MM.1S (cell line): Measurements from ENCODE around the gene PTPRK.

Experiments
- DNase-seq: peaks from one replicate; pipeline ENCODE4 v3.0.0-alpha.2; 2015
- H2AFZ ChIP-seq: fragments of 300-600 bp; sonication (generic); 2 replicates; pipeline ENCODE4 v1.6.0; 2016; ENCODE audit warnings: antibody characterized with exemption, low read length
- H3F3A ChIP-seq: fragments of 300-600 bp; sonication (generic); 2 replicates; pipeline ENCODE4 v1.6.1; 2016; ENCODE audit warnings: mild to moderate bottlenecking, antibody characterized with exemption, low read length, moderate library complexity, mixed read lengths; ENCODE audit not compliant: insufficient read depth
- H3K27ac ChIP-seq: fragments of 300-600 bp; sonication (generic); 2 replicates; pipeline ENCODE4 v1.5.1; 2016; ENCODE audit warnings: mild to moderate bottlenecking, low read length
- H3K27me3 ChIP-seq: fragments of 300-600 bp; sonication (generic); replicated peaks from 2 replicates; pipeline ENCODE4 v1.6.0; 2016; ENCODE audit warnings: low read length; ENCODE audit not compliant: insufficient read depth
- H3K36me3 ChIP-seq: fragments of 300-600 bp; sonication (generic); replicated peaks from 2 replicates; pipeline ENCODE4 v1.6.1; 2016; ENCODE audit warnings: mild to moderate bottlenecking, low read length, mixed read lengths; ENCODE audit not compliant: insufficient read depth
- H3K4me1 ChIP-seq: fragments of 300-600 bp; sonication (generic); 2 replicates; pipeline ENCODE4 v1.6.1; 2016; ENCODE audit warnings: low read length, mixed read lengths
- H3K4me2 ChIP-seq: fragments of 300-600 bp; sonication (generic); 2 replicates; pipeline ENCODE4 v1.6.0; 2016; ENCODE audit warnings: low read depth, low read length
- H3K4me3 ChIP-seq: fragments of 300-600 bp; sonication (generic); 2 replicates; pipeline ENCODE4 v1.5.1; 2016; ENCODE audit warnings: low read length, mixed read lengths
- H3K79me2 ChIP-seq: fragments of 300-600 bp; sonication (generic); 2 replicates; pipeline ENCODE4 v1.6.1; 2016; ENCODE audit warnings: mixed run types, low read length, mixed read lengths
- H3K9ac ChIP-seq: fragments of 300-600 bp; sonication (generic); 2 replicates; pipeline ENCODE4 v1.6.1; 2016; ENCODE audit warnings: low read length, mixed read lengths
- H3K9me2 ChIP-seq: fragments of 300-600 bp; sonication (generic); replicated peaks from 2 replicates; pipeline ENCODE4 v1.6.1; 2016; ENCODE audit warnings: mild to moderate bottlenecking, low read length, mixed read lengths; ENCODE audit not compliant: insufficient read depth
- H3K9me3 ChIP-seq: fragments of 300-600 bp; sonication (generic); replicated peaks from 2 replicates; pipeline ENCODE4 v1.6.1; 2016; ENCODE audit warnings: mild to moderate bottlenecking, low read length, mixed read lengths; ENCODE audit not compliant: insufficient read depth
- H4K20me1 ChIP-seq: fragments of 300-600 bp; sonication (generic); 2 replicates; pipeline ENCODE4 v1.6.1; 2016; ENCODE audit warnings: mild to moderate bottlenecking, low read length, moderate library complexity, mixed read lengths; ENCODE audit not compliant: insufficient read depth
- CTCF ChIP-seq: fragments of 300-600 bp; sonication (generic); IDR thresholded peaks from 2 replicates; pipeline ENCODE4 v1.5.1; 2016; ENCODE audit warnings: antibody characterized with exemption, low read length, mixed read lengths
- EZH2 ChIP-seq: fragments of 300-600 bp; sonication (generic); optimal IDR thresholded peaks from 2 replicates; pipeline ENCODE3; 2017; ENCODE audit warnings: low read depth, mild to moderate bottlenecking, antibody characterized with exemption, low read length, mixed read lengths
- EZH2phosphoT487 ChIP-seq: fragments of 300-600 bp; sonication (generic); IDR thresholded peaks from 2 replicates; pipeline ENCODE4 v1.6.1; 2018; ENCODE audit warnings: antibody characterized with exemption, low read length

PTPRK gene

GRCh38 chr6:128406453-128406852, 113.9 kb downstream of the PTPRK start:
- H3K4me2 ChIP-seq, result no peak overlapping the region
- no peaks in the 10 kb centered on the region for H3F3A ChIP-seq
- H3K27me3 ChIP-seq, result no peaks in the 10 kb centered on the region
- no peak overlapping the region for H2AFZ ChIP-seq
- H3K79me2 ChIP-seq, result no peaks in the 10 kb centered on the region
- no peak overlapping the region for H3K9ac ChIP-seq
- H4K20me1 ChIP-seq, result no peaks in the 10 kb centered on the region
- H3K27ac ChIP-seq, result no peak overlapping the region
- no peaks in the 10 kb centered on the region for H3K4me1 ChIP-seq
- H3K4me3 ChIP-seq, result no peak overlapping the region
- H3K9me3 ChIP-seq, result no peaks in the 10 kb centered on the region
- no peak for TF ChIP-seq CTCF
- no peak for DNase-seq
- H3K36me3 ChIP-seq, result no peaks in the 10 kb centered on the region
- H3K9me2 ChIP-seq, result no peaks in the 10 kb centered on the region

GRCh38 chr6:128403618-128404444, 116.6 kb downstream of the PTPRK start:
- H4K20me1 ChIP-seq, result no peaks in the 10 kb centered on the region
- H3K9ac ChIP-seq, result no peak overlapping the region
- H3K79me2 ChIP-seq, result no peaks in the 10 kb centered on the region
- H3K4me2 ChIP-seq, result no peak overlapping the region
- no peaks in the 10 kb centered on the region for H3K9me3 ChIP-seq
- H3K9me2 ChIP-seq, result no peaks in the 10 kb centered on the region
- H3K27me3 ChIP-seq, result no peaks in the 10 kb centered on the region
- no peak overlapping the region for H3K4me3 ChIP-seq
- H3K36me3 ChIP-seq, result no peaks in the 10 kb centered on the region
- no peaks in the 10 kb centered on the region for H3K4me1 ChIP-seq
- no peak overlapping the region for H2AFZ ChIP-seq
- DNase-seq, result no peak
- TF ChIP-seq EZH2phosphoT487 (no peak), EZH2 (no peak), CTCF (no peak)
- H3K27ac ChIP-seq, result no peak overlapping the region
- no peaks in the 10 kb centered on the region for H3F3A ChIP-seq

- Histone ChIP-seq H3K79me2 (no peaks in the 10 kb centered on the region), H3K9me3 (no peaks in the 10 kb centered on the region), H3K4me1 (no peaks in the 10 kb centered on the region), H3K4me3 (no peak overlapping the region), H3K36me3 (no peaks in the 10 kb centered on the region), H3K4me2 (no peak overlapping the region), H2AFZ (no peak overlapping the region), H4K20me1 (no peaks in the 10 kb centered on the region), H3F3A (no peaks in the 10 kb centered on the region), H3K9ac (no peak overlapping the region), H3K27ac (no peak overlapping the region), H3K9me2 (no peaks in the 10 kb centered on the region), H3K27me3 (no peaks in the 10 kb centered on the region)
- no peak for DNase-seq
- TF ChIP-seq EZH2, result no peak
- no peak for TF ChIP-seq CTCF
- no peak for TF ChIP-seq EZH2phosphoT487
These were observed 119.5 kb downstream of the PTPRK start for GRCh38 chr6:128400875-128401274.
